ENCODE measurements around the gene LIM2. TPM values are rescaled to one million over a fixed set of nuclear protein-coding genes. Genes with fewer than 3 reads are reported as not detected.
A peak's percentile ranks its signal among the peaks of the same experiment; 100 is the strongest.

Gene LIM2
- total and polyA plus RNA-seq, 9 of the 15 experiments (the other 6 are each of a cell fraction or from before 2014, with no cell fraction given) = 0.07 to 0.45 (median 0.18) TPM; not detected in 4

- TF ChIP-seq CREB3L1 (IDR thresholded peaks at IDR 0.05; ENCODE audit: borderline replicate concordance, low read depth) (peak; percentile 82; the same call in 1 of the 2 replicates), JUND (IDR thresholded peaks at IDR 0.05; ENCODE audit: borderline replicate concordance, low read depth, low read length) (0 out of 2 replicates have a peak, but pooled peaks have one; percentile 1), JUND (tag; IDR thresholded peaks at IDR 0.05; ENCODE audit: borderline replicate concordance, low read depth, low read length) (no peak; the same call in 2 of the 3 replicates), RBFOX2 (IDR thresholded peaks at IDR 0.05; ENCODE audit: low read depth, low read length) (peak; percentile 89), SMARCA5 (IDR thresholded peaks at IDR 0.05) (no peak), TCFL5 (CRISPR knock-in tag; conservative IDR thresholded peaks at IDR 0.05) (no peak), KAT7 (CRISPR knock-in tag; IDR thresholded peaks at IDR 0.05; ENCODE audit: borderline replicate concordance) (no peak), ZNF449 (CRISPR knock-in tag; IDR thresholded peaks at IDR 0.05) (no peak), NR2C2 (CRISPR knock-in tag; IDR thresholded peaks at IDR 0.05) (peak; percentile 83), NR2C2 (tag; IDR thresholded peaks at IDR 0.05) (peak; percentile 88), CREM (IDR thresholded peaks at IDR 0.05; ENCODE audit: low read depth) (peak; percentile 65), BDP1 (IDR thresholded peaks at IDR 0.05; ENCODE audit: insufficient read depth, insufficient read length) (no peak), E2F4 (CRISPR knock-in tag; IDR thresholded peaks at IDR 0.05; ENCODE audit: low read depth) (no peak), ZBTB1 (CRISPR knock-in tag; IDR thresholded peaks at IDR 0.05; ENCODE audit: borderline replicate concordance, low read depth) (peak; percentile 84), PML (IDR thresholded peaks at IDR 0.05; ENCODE audit: low read length) (no peak), ZNF24 (IDR thresholded peaks at IDR 0.05) (no peak), GTF2A2 (tag; IDR thresholded peaks at IDR 0.05) (peak; percentile 37; the same call in 1 of the 2 replicates)
- TF ChIP-seq, protein P1, sequence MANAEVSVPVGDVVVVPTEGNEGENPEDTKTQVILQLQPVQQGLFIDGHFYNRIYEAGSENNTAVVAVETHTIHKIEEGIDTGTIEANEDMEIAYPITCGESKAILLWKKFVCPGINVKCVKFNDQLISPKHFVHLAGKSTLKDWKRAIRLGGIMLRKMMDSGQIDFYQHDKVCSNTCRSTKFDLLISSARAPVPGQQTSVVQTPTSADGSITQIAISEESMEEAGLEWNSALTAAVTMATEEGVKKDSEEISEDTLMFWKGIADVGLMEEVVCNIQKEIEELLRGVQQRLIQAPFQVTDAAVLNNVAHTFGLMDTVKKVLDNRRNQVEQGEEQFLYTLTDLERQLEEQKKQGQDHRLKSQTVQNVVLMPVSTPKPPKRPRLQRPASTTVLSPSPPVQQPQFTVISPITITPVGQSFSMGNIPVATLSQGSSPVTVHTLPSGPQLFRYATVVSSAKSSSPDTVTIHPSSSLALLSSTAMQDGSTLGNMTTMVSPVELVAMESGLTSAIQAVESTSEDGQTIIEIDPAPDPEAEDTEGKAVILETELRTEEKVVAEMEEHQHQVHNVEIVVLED (CRISPR knock-in tag; IDR thresholded peaks at IDR 0.05) = peak; percentile 82
- TF ChIP-seq, protein P2, sequence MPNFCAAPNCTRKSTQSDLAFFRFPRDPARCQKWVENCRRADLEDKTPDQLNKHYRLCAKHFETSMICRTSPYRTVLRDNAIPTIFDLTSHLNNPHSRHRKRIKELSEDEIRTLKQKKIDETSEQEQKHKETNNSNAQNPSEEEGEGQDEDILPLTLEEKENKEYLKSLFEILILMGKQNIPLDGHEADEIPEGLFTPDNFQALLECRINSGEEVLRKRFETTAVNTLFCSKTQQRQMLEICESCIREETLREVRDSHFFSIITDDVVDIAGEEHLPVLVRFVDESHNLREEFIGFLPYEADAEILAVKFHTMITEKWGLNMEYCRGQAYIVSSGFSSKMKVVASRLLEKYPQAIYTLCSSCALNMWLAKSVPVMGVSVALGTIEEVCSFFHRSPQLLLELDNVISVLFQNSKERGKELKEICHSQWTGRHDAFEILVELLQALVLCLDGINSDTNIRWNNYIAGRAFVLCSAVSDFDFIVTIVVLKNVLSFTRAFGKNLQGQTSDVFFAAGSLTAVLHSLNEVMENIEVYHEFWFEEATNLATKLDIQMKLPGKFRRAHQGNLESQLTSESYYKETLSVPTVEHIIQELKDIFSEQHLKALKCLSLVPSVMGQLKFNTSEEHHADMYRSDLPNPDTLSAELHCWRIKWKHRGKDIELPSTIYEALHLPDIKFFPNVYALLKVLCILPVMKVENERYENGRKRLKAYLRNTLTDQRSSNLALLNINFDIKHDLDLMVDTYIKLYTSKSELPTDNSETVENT (CRISPR knock-in tag; IDR thresholded peaks at IDR 0.05) = peak; percentile 93
Observed at GRCh38 chr19:51339687-51340656, 47.8 kb downstream of the LIM2 start (continued).
